Myometrial cell (primary cell): ENCODE measurements around the gene BRD2. TPM values are rescaled to one million over a fixed set of nuclear protein-coding genes. Genes with fewer than 3 reads are reported as not detected.

Experiments used
- total RNA-seq: library from RNA; depleted of rRNA; stranded (reverse); fragments of >200 nt; gene quantifications from 2 replicates; pipeline ENCODE4 v1.2.3, GENCODE V29; 2015

BRD2 gene
- total RNA-seq = 89.4 and 124 TPM in 2 replicates

DNA sequence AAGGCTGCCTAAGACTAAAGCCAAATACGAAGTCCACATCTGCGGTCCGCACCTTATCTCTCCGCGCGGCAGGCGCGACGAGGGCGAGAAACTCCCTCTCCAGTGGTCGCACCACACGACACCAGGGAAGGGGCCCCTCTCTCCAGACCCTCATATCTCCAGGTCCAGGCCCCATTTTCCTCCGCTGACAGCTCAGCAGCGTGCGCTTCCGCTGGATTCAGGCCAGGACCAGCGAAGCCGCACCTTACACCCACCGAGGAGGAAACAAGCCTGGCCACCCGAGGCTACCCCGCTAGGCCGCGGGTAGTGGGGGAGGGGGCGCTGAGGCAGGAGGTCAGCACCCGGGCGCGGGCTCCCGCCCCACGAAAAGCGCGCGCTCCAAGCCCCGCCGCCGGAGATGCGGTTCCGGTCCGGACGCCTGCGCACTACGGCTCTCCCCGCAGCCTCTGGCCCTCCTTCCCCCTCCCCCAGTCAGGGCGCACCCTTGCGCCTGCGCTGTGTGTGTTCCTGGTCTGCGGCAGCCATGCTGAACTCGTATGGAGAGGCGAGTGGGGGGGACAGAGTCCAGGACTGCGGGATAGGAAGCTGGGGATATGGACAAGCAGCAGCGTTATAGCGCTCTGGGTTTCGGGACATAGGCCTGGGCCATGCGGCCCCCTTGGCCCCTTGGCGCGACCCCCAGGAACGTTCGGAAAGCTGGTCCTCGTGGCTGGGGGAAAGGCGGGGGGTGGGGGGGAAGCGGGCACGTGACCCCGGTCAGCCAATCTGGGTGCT, at the start of gene BRD2:
TSS of gene BRD2 (plus strand) at position 502 of the 774 bp plus-strand sequence. CDS start 4,305 bp downstream, outside the sequence.

DNA sequence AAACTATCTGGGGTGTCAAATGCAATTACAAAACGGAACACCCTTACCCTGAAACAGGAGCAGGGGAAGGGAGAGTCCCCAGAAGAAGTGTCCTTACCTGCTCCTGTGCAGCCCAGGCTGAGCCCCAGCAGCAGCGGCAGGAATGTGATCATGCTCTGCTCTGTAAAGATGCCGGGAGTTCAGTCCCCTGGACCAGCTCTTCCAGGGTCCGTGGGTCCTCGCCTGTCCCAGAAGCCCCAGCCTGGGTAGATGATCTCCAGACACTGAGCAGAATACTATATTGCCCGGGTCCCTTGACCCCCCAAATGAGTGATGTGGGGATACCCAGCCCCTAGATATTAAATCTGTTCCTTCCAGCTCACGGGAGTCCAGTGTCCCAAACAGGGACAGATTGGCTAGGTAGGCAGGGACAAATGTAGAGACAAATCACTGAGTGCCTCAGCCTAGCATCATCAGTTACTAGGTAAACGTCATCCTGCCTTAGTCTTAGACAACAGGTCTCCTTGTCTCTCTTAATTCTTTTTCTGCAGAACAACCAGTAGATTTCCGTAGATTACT, 27.7 kb upstream of the BRD2 start, which contains the start of gene HLA-DMB:
TSS of gene HLA-DMB (minus strand) at position 373 of the 558 bp plus-strand sequence. CDS start at position 152, 221 bp downstream.

DNA sequence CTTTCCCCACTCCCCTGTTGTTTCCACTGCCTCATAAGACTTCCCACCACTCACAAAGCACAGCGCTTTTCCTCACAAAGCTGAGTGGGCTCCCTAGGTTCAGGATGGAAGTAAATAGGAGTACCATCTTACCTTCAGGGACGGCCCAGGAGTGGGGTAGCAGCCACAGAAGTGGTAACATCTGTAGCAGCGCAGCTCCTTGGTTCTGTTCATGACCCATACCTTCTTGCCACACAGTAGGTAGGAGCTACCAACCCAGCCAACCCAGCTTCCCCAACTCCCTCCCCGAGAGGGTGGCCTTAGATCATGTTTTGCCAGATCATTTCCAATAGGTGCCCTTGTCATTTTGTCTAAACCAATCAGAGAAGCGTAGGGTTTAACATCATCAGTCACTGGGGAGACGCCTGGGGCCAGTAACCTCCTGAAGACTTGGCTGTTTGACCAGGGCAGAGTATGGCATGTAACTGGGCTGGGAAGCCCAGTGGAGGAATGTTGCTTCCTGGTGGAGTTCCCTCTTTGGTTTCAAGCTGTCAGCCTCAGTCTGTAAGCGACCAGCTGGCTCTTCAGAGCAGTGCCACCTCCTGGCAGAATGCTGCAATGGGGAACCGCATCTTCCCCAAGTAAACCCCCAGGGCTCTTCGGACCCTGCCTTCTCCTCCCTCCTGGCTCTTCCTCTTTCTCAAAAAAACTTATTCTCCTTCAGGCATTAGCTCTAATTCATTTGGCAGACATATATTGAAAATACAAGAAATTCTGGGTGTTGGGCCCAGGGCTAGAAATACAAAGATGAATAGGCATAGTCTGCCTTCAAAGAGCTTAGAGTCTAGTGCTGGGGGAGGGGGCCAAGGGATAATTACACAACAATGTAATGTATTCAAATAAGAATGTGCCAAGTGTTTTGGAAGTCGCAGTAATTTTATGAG, 15.3 kb upstream of the BRD2 start, which contains the start of gene HLA-DMA:
TSS of gene HLA-DMA (minus strand) at position 281 of the 923 bp plus-strand sequence. CDS start at position 220, 61 bp downstream.

DNA sequence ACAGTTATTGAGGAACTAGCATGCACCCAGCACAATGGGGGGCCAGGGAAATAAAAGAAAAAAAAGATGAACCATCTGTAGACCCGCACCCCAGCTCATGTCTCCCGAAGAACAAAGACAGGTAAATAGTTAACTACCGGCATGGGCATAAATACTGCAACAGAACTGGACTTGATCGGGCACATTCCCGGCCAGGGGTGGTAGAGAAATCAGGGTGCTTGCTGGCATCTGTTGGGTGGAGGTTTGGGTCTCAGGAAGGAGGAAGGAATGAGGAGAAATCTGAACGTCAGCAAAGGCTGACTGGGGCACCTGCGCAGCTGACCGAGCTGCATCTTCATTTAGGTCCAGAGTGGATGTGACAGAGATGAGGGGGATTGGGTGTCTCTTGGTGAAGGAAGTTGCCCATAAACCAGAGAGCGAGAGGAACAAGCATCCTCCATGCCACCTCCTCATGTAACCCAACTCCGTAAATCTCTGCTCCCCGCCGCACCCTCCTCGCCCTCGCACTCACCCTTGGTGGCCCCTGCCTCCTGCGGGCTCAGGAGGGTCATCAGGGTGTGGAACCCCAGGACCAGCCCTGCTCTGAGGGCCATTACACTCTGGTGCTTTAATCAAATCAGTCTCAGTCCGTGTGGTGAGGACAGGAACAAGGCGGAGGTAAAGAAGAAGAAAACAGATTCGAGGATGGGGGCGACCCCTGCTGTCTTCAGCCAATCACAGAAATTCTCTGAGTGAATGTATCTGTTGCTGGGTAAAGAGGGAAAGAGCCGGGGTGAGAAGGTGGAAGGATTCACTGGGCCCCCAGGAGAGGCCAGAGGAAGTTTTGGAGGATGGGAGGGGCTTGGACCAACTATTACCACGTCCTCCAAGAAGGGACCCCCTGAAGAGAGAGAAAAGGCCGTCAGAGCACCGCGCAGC, 40.8 kb downstream of the BRD2 start, which contains the start of gene HLA-DOA:
TSS of gene HLA-DOA (minus strand) at position 648 of the 918 bp plus-strand sequence.

Other genes starting within 250 kb of the BRD2 start
- gene HLA-DQA2, start 227.2 kb upstream of the BRD2 start, total RNA-seq = not detected in 2 replicates
- gene HLA-DQB2, start 205.1 kb upstream of the BRD2 start, total RNA-seq = not detected in 2 replicates
- 0.29 and 1.1 TPM in 2 replicates for gene HLA-DOB, start 151.6 kb upstream of the BRD2 start, total RNA-seq
- gene TAP2, start 129.9 kb upstream of the BRD2 start, total RNA-seq = 13.8 and 15.6 TPM in 2 replicates
- 77.6 and 79.8 TPM in 2 replicates for gene PSMB8, start 124.5 kb upstream of the BRD2 start, total RNA-seq
- 43.8 and 54.9 TPM in 2 replicates for gene TAP1, start 114.9 kb upstream of the BRD2 start, total RNA-seq
- 29.4 and 34.6 TPM in 2 replicates for gene PSMB9, start 114.4 kb upstream of the BRD2 start, total RNA-seq
- gene HLA-DMB, start 27.6 kb upstream of the BRD2 start, total RNA-seq = not detected in 2 replicates
- gene HLA-DMA, start 15.5 kb upstream of the BRD2 start, total RNA-seq = 0.29 and 4.1 TPM in 2 replicates
- gene HLA-DOA, start 41.0 kb downstream of the BRD2 start, total RNA-seq = not detected in 2 replicates
- gene HLA-DPA1, start 105.1 kb downstream of the BRD2 start, total RNA-seq = 3.7 and 8.7 TPM in 2 replicates
- gene HLA-DPB1, start 107.4 kb downstream of the BRD2 start, total RNA-seq = 20.9 and 89.1 TPM in 2 replicates
- gene COL11A2, start 223.9 kb downstream of the BRD2 start, total RNA-seq = under 0.01 TPM in 1 of 2 replicates, not detected in the other
- 16.1 and 21.6 TPM in 2 replicates for gene RXRB, start 232.1 kb downstream of the BRD2 start, total RNA-seq
- 191 and 219 TPM in 2 replicates for gene SLC39A7, start 232.3 kb downstream of the BRD2 start, total RNA-seq
- 1.6 and 4.0 TPM in 2 replicates for gene HSD17B8, start 236.1 kb downstream of the BRD2 start, total RNA-seq
- gene RING1, start 239.9 kb downstream of the BRD2 start, total RNA-seq = 11.5 and 15.6 TPM in 2 replicates